ENCODE measurements around the gene RHBDL3.

DNA sequence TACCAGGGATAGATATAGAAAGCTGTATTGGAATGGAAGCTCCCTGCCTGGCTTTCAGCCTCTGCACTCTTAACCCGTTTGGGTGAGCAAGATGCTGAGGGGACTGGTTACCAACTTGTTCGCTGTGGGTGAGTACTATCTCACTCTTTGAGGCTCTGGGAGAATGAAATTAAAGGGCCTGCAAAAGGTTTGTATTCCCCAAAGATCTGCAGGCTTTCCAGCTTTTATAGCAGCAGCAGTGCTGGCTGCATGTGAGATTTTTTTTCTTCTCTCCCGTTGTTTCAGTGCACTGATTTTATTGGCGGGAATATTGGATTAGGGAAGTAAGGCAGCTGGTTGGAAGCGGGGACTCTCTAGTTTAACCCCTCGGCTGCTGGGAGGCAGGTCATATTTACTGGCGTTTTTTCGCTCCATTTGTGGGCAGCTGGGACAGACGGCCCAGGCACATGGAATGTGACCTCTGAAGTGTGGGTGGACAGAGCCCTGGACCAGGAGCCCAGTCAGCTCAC lies 45.5 kb downstream of the RHBDL3 start:
- TF ChIP-seq EZH2 (IDR thresholded peaks at IDR 0.05; ENCODE audit: borderline replicate concordance) (no peak), CTCF (IDR thresholded peaks at IDR 0.05; ENCODE audit: poor library complexity) (no peak), EZH2phosphoT487 (IDR thresholded peaks at IDR 0.05; ENCODE audit: low read depth, severe bottlenecking, unreplicated experiment) (no peak)

All from hepatocyte (in vitro differentiated cells).